ENCODE data around the gene PROX1.

Gene PROX1

DNA sequence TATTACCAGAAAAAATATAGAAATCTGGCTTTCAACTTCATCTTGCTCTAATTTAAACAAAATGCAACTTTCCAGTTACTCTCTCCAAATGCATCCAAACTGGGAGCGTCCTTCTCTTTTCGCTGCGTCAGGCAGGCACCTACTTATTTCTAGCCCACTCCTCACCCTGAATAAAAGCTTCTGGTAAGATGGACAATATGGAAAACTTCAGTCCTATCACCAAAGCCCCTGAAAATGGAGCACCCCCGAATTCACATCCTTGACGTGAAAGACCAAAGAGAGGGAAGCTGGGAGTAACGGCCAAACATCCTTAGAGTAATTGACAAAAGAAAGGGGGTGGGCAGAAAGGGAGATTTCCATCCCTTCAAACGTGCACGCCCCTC lies 5.5 kb upstream of the PROX1 start:
- TF ChIP-seq PATZ1 (CRISPR knock-in tag; IDR thresholded peaks at IDR 0.05; ENCODE audit: borderline replicate concordance) (no peak), GLIS3 (CRISPR knock-in tag; IDR thresholded peaks at IDR 0.05) (no peak), ZC3H10 (CRISPR knock-in tag; IDR thresholded peaks at IDR 0.05) (no peak), ESRRG (CRISPR knock-in tag; IDR thresholded peaks at IDR 0.05) (no peak), SNAI2 (CRISPR knock-in tag; IDR thresholded peaks at IDR 0.05) (no peak)
- ATAC-seq = no peak

DNA sequence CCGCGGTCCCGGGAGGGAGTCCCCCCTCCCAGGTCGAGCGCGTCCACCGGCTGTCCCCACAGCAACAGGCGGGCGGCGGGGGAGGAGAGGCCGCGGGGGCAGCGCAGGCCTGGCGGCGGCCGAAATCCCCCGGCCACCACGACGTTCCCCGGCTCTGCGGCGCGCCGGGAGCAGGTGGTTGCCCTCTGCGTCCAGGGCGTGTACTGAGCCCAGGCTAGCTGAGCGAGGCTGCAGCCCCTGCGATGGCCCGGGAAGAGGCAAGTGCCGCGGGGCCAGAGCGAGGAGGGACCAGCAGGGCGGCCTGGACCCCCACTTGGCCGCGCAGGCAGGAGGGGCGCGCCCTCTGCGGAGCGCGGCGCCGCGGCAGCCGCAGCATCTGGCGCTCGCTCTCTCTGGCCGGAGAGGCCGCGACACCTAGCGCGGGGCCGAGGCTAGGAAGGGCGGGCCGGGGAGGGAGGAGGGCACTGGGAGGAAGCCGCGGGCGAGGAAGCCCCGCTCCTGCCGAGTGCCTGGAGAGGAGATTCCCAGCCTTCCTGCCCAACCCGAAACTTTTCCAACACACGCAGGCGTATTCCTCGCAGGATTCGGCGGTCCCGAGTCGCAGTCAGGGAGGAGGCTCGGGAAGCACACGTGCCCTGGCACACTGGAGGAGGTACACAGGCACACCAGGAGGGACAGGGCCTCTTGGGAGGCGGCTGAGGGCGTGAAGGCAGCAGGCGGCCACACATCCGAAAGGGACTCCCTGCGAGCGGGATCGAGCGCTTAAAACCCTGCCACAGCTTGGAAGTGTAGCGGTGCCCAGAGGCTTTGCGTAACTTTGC lies 4.9 kb upstream of the PROX1 start:
- no peak for TF ChIP-seq GLIS3 (CRISPR knock-in tag; IDR thresholded peaks at IDR 0.05)
- TF ChIP-seq, protein P1, sequence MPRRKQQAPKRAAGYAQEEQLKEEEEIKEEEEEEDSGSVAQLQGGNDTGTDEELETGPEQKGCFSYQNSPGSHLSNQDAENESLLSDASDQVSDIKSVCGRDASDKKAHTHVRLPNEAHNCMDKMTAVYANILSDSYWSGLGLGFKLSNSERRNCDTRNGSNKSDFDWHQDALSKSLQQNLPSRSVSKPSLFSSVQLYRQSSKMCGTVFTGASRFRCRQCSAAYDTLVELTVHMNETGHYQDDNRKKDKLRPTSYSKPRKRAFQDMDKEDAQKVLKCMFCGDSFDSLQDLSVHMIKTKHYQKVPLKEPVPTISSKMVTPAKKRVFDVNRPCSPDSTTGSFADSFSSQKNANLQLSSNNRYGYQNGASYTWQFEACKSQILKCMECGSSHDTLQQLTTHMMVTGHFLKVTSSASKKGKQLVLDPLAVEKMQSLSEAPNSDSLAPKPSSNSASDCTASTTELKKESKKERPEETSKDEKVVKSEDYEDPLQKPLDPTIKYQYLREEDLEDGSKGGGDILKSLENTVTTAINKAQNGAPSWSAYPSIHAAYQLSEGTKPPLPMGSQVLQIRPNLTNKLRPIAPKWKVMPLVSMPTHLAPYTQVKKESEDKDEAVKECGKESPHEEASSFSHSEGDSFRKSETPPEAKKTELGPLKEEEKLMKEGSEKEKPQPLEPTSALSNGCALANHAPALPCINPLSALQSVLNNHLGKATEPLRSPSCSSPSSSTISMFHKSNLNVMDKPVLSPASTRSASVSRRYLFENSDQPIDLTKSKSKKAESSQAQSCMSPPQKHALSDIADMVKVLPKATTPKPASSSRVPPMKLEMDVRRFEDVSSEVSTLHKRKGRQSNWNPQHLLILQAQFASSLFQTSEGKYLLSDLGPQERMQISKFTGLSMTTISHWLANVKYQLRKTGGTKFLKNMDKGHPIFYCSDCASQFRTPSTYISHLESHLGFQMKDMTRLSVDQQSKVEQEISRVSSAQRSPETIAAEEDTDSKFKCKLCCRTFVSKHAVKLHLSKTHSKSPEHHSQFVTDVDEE (CRISPR knock-in tag; IDR thresholded peaks at IDR 0.05) = no peak
- TF ChIP-seq OSR1 (CRISPR knock-in tag; IDR thresholded peaks at IDR 0.05) = no peak
- TF ChIP-seq ZC3H10 (CRISPR knock-in tag; IDR thresholded peaks at IDR 0.05) = no peak
- TF ChIP-seq PATZ1 (CRISPR knock-in tag; IDR thresholded peaks at IDR 0.05; ENCODE audit: borderline replicate concordance) = no peak
- TF ChIP-seq ESRRG (CRISPR knock-in tag; IDR thresholded peaks at IDR 0.05) = no peak
- TF ChIP-seq ZNF8 (CRISPR knock-in tag; IDR thresholded peaks at IDR 0.05) = no peak
- no peak for TF ChIP-seq TOX (CRISPR knock-in tag; IDR thresholded peaks at IDR 0.05; ENCODE audit: borderline replicate concordance)
- TF ChIP-seq ISL1 (CRISPR knock-in tag; IDR thresholded peaks at IDR 0.05) = no peak
- no peak for TF ChIP-seq ARNTL (CRISPR knock-in tag; IDR thresholded peaks at IDR 0.05; ENCODE audit: borderline replicate concordance, low read depth)
- TF ChIP-seq, protein P2, sequence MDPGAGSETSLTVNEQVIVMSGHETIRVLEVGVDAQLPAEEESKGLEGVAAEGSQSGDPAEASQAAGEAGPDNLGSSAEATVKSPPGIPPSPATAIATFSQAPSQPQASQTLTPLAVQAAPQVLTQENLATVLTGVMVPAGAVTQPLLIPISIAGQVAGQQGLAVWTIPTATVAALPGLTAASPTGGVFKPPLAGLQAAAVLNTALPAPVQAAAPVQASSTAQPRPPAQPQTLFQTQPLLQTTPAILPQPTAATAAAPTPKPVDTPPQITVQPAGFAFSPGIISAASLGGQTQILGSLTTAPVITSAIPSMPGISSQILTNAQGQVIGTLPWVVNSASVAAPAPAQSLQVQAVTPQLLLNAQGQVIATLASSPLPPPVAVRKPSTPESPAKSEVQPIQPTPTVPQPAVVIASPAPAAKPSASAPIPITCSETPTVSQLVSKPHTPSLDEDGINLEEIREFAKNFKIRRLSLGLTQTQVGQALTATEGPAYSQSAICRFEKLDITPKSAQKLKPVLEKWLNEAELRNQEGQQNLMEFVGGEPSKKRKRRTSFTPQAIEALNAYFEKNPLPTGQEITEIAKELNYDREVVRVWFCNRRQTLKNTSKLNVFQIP (CRISPR knock-in tag; IDR thresholded peaks at IDR 0.05; ENCODE audit: borderline replicate concordance, low read depth) = no peak
- no peak for TF ChIP-seq ZFP3 (CRISPR knock-in tag; IDR thresholded peaks at IDR 0.05)
- TF ChIP-seq PPARA (CRISPR knock-in tag; IDR thresholded peaks at IDR 0.05; ENCODE audit: borderline replicate concordance) = no peak
- TF ChIP-seq CSRNP3 (CRISPR knock-in tag; IDR thresholded peaks at IDR 0.05) = no peak
- no peak for TF ChIP-seq CSDC2 (CRISPR knock-in tag; IDR thresholded peaks at IDR 0.05)
- TF ChIP-seq ZNF70 (CRISPR knock-in tag; IDR thresholded peaks at IDR 0.05) = no peak
- no peak for TF ChIP-seq TCF4 (CRISPR knock-in tag; IDR thresholded peaks at IDR 0.05; ENCODE audit: borderline replicate concordance)
- ATAC-seq = peak; percentile 24
